COLO668 (cell line): ENCODE data around the gene PTPRH.
A peak's percentile ranks its signal among the peaks of the same experiment; 100 is the strongest.
"Not testable (repeated sequence)": the region's sequence is repeated elsewhere in the genome, so short reads cannot be mapped to it uniquely, and the experiment has no call there.

Experiments used
- DNase-seq: peaks from one replicate; lab custom pipeline; 2025; ENCODE audit not compliant: unreplicated experiment; lab: John Stamatoyannopoulos, UW

Gene PTPRH

DNA sequence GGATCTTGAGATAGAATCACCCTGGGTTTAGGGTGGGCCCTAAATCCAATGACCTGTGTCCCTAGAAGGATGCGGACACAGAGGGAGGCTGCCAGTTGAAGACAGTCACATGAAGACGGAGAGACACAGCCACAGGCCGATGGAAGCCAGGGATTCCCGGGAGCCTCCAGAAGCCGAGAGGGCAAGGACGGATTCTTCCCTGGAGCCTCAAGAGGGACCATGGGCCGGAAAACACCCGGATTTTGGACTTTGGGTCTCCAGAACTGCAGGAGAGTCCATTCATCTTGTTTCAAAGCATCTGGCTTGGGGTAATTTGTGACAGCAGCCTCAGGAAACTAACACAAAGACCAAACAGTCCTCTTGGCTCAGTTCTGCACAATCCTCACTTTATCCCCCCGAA lies 17.0 kb upstream of the PTPRH start:
- no peak for DNase-seq

DNA sequence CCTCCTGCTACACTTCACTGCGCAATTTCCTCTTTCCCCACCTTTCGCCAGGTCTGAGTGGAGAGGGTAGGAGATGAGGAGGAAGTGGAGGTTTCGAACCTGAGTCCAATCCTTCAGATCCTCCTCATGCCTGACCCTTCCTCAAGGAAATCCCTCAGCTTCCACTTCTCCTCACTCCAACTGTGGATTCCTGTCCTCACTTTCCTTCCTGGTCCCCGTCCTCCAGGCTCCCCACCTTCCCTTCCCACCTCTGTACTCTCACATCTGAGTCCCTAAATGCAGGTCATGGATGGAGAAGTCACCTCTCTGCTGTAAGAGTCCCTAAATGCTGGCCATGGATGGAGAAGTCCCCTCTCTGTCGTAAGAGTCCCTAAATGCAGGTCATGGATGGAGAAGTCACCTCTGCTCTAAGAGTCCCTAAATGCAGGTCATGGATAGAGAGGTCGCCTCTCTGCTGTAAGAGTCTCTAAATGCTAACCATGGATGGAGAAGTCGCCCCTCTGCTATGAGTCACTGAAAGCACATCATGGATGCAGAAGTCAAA lies 16.2 kb upstream of the PTPRH start:
- DNase-seq: no peak

DNA sequence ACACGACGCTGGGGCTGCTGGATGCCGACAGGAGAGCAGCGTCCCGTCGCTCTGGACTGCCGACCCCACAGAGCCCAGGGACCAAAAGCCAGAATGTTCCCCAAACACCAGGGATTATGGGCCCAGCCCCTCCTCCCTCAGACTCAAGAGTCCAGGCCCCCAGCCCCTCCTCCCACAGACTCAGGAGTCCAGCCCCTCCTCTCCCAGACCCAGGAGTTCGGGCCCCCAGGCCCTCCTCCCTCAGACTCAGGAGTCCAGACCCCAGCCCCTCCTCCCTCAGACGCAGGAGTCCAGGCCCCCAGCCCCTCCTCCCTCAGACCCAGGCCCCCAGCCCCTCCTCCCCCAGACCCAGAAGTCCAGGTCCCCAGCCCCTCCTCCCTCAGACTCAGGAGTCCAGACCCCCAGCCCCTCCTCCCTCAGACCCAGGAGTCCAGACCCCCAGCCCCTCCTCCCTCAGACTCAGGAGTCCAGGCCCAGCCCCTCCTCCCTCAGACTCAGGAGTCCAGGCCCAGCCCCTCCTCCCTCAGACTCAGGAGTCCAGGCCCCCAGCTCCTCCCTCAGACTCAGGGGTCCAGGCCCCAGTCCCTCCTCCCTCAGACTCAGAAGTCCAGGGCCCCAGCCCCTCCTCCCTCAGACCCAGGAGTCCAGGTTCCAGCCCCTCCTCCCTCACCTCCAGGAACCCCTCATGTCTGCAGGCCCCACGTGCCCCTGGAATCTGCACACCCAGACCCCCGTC lies 15.5 kb upstream of the PTPRH start:
- not testable (repeated sequence) for DNase-seq

DNA sequence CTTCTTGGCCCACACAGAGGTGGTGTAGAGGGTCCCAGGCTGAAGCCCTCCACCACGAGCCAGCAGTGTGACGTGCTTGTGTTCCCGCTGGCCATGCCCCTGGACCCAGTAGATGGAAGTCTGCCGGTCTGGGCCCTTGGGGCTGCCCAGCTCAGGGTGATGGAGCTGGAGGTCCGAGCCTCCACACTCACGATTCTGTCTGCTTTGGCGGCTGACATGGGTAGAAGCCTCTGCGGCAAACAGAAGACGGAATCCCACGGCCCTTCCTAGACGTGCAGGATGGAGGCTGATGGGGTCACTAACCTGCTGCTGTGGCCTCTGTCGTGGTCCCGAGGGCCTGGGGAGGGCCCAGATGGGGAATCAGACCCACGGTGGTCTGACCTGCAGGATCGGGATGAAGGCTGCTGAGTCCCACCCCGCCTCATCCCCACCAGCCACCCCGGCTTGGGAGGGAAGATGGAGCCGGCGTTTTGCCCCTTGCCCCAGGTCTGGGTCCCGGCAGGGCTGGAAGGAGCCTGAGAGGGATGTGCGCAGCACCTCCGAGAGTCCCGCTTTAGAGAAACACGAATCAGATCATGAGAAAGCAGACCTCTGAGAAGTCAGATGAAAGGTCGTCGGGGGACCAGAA lies 14.9 kb upstream of the PTPRH start:
- no peak for DNase-seq

DNA sequence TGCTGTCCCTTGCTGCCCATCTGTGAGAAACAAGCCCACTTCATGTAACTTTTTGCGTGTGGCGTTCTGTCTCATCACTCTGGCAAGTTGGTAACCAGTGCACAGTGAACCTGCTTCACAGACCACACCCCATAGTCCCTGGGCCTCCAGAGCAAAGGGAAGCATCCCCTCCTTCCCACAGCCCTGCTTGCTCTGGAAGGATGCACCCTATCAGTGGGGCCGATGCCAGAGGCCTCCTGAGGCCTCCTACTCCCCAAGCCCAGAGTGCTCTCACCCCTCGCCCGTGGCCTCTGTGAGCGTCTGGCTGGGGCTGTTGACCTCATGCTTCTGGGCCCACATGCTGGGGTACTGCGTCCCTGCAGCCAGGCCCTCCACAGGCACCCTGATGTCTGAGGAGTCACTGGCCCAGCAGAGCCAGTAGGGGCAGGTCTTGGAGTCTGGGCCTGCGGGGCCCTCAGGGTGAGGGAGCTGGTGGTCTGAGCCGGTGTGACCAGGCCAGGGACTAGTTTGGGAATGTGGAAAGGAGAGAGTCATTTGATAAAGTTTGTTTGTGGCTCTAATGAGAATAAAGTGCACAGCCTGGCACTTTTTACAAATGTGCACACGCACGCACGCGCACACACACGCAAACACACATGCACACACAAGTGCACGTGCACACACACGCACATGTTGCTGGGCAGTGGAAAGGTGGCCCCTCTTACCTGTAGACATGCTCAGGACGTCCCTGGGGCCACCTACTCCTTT lies 14.2 kb upstream of the PTPRH start:
- DNase-seq: no peak

DNA sequence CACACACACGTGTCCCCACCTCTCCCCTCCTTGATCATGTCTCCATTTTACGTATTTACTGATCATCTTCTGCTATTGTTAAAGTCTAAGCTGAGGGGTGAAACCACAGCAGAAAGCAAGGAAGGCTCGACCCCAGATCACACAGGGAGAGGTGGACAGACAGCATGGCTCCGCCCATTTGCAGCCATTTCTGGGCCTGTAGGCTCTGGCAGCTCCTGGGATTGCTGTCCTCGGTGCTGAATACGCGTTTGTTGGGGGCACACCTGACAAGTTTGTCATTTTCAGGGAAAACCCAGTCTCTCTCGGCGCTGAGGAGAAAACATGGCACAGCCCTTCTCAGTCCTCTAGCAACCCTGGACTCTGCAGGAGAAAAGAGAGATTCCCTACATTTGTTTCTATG lies 11.2 kb upstream of the PTPRH start:
- no peak for DNase-seq

DNA sequence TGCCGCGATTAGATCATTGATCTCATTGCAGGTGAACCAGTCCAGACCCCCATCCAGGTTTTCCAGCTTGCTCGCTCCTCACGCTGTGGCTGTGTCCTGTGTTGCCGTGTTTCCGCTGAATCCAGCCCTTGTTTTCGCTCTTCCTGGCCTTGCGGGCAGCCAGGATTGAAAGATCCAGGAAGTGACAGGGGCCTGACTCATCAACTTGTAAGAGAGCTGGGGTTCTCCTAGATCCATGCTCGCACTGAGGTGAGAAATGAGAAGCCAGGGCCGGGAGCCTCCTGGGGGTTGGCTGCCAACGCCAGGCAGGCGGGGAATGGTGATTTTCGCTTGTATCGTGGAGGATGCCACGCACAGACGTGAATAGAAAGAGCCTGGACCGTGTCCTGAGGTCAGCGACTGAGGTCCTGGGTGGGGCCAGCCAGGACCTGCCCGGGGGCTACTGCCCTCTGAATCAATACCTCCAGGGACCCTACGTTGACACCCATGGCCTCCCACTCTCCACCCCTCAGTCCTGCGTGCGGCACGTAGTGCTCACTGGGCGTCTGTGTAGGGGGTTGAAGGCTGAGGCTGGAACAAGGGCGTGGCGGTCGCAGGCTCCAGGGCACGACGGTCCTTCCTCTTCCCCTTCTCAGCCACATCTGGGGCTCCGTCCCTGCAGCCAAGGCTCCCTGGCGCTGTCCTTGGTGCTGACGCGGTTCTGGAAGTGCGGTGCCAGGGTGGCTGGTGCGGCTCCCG lies 7.3 kb upstream of the PTPRH start:
- peak; percentile 94 for DNase-seq

DNA sequence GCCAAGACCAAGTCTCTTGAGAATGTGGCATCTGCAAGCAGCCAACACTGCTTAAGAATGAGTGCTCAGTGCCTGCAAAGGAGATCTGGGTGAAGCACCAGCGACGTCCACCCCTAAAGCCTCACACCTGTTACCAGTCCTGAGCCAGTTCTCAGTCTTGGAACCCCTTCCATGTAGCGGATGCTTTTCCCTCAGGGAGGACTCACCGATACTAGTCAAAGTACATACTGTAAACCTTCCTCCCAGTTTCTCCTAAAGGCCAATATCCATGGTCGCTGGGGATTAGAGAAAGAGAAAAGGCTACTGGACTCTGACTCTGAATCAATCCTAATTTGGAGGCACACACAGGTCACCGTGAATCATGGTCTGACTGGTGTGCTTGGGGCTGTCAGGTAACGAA lies 4.2 kb upstream of the PTPRH start:
- DNase-seq: no peak

DNA sequence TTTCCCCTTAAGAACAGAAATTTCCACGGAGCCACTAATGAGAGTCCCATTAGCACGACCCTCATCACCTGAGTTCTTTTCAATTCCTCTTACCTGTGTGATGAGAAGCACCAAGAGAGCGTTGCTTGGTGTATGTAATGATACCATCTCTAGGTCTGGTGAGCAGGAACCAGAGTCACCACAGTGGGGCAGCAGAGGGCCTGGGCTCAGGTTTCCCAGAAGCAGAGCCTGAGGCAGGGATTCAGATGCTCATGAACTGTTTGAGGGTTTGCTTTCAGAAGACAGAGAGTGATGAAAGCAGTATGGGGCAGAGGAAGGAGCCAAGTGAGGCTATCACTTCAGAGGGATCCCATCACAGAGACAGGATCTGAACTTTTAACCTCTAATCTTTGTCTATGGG lies 3.1 kb upstream of the PTPRH start:
- DNase-seq: peak; percentile 56

DNA sequence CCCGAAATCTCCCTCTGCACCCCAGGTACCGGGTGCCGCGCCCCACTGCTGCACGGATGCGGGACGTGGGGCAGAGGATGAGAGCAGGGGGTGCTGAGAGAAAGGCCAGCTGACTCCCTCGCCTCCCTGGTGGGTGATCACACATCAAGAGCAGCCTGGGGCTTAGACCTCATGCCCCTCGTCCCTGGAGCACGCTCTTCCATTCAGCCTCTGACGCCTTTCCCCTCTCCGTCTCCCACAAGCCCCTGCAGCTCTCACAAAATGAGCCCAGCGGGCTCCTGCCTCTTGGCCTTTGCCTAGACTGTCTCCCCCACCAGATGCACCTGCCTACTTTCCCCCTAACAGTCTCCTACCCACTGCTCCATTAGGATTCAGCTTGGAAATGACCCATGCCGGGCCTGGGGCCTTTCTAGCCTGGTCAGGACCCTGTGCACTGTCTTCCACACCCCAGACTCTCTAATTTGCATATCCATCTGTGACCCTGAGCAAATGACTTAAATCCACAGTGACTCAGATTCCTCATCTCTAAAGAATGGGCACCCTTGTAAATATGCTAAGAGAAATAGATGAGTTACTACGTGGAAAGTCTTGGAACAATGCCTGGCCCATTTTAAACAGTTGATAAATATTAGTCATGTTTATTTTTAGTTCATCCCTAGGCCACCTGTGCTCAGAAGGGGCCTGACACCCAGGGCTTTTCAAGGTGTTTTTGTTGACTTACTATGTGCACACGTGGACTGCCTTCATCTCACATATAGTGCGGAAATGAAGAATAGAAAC lies 582 bp upstream of the PTPRH start:
- peak; percentile 74 for DNase-seq

DNA sequence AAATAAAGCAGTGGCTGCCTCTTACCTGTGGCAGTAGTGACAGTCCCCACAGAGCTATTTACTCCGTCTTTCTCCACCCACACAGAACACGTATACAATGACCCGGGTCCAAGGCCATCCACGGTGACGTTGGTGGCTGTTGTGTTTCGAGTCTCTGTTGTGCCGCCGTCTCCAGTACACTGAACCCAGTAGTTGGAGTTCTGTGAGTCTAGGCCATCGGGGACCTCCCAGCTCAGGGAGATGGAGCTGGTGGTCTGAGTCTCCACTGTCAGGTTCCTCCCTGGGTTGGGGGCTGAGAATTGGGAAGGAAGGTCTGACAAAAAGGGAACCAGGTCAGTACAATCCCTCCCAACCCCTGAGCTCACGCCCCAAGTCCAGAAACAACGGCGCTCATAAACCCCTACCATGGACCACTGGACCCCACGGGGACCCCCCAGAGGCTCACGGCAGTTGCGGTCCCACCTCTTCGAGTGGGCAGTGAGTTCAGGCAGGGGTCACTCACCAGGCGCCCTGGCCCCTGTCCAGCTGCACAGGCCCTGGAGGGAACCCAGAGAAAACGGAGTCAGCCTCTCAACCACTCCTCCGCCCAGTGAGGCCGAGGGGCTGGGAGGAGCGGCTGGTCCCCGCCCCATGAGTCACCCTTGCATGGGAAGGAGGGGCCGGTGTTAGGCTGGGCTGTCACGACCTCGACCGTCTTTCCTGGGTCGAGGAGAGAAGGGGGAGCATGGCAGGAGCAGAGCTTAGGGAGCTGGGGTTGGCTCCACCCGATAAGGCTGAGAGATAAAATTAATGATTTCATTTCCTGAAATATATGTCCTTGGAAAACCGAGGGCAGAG lies 2.4 kb downstream of the PTPRH start:
- DNase-seq: peak; percentile 88

DNA sequence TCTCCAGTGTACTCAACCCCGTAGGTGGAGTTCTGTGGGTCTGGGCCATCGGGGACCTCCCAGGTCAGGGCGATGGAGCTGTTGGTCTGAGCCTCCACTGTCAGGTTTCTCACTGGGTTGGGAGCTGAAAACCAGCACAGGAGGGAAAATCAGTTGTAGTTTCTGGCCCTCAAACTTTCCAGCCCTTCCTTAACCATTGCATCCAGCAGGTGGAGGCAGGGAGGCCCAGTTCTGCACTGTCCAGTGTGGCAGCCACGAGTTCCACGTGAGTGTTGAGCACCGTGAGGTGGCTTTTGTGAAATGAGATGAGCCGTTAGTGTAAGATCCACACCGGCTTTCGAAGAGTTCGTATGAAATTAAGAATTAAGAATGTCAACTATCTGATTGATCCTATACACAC lies 7.1 kb downstream of the PTPRH start:
- not testable (repeated sequence) for DNase-seq

DNA sequence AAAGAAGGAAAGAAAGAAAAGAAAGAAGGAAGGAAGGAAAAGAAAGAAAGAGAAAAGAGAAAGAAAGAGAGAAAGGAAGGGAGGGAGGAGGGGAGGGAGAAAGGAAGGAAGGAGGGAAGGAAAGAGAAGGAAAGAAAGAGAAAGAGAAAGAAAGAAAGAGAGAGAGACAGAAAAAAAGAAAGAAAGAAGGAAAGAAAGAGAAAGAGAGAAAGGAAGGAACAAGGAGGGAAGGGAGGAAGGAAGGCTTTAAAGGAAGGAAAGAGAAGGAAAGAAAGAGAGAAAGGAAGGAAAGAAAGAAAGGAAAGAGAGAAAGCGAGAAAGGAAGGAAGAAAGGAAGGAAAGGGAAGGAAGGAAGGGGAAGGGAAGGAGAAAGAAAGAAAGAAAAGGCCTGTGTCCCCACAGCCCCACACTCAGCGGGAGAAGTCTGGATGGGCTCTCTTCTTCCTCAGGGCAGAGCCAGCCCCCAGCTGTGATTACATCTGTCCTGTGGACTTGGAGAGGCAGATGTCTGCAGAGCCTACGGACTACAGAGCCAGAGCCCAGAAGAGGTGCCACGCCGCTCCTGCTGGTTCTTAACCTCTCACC lies 9.6 kb downstream of the PTPRH start:
- no peak for DNase-seq

DNA sequence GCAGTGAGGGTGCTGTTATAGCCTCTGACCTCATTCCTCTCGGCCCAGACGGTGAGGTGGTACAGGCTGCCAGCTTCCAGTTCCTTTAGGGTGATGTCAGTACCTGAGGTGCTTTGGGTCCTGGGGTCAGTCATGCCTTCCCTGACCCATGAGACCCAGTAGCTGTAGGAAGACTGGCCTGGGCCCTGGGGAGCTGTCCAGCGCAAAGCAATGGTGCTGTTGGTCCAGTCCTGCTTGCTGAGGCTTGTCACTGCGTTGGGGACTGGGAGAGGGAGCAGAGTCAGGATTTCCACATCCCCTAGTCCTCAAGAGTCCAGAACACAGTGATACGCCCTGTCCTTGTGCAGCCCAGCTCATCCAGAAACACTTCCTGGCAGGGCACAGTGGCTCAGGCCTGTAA lies 10.7 kb downstream of the PTPRH start:
- DNase-seq: no peak

DNA sequence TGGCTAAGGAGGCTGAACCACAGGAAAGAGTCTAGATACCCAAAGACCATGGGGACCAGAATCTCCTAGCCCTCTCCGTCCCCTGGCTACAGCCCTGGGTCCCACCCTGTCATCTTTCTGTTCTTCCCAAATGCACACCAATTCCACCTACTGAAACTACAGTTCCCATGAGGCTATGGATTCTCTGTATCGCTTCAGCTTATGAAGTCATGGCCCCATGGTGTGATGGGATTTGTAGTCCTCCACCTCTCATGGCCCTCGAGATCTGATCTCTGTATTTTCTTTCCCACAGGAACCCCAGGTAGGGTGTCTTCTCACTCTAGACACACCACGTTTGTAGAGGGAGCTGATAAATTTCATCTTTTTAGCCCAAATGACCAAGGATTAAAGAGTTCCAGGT lies 11.8 kb downstream of the PTPRH start:
- DNase-seq: peak; percentile 4

DNA sequence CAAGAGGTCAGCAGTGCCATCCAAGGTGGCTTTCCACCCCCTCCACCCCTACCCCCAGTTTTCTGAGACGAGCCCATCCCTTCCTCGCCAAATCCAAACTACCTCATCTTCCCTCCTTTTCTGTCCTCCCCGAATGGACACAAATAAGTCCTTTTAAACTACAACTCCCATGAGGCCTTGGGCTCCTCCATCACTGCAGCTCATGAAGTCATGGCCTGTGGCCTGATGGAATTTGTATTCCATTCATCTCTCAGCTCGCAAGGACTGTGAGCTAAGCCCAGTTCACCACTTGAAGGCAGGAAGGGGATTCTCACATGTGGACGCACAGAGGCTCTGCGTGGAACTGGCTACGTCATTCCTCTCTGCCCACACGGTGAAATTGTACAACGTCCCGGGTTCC lies 12.5 kb downstream of the PTPRH start:
- DNase-seq: no peak

DNA sequence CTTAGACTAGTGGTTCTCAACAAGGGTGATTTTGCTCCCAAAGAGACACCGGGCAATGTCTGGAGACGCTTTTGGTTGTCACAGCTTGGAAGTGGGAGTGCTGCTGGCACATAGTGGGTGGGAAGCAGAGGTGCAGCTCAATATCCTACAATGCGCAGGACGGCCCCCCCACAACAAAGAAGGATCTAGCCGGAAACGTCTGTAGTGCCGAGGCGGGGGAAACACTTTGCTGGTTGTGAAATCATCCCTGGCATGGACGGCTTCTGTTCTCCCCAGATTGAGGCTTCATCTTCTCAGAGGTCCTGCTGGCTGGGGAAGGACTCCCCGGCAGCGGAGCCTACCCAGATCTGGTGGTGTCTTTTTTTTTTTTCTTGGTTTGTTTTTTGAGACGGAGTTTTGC lies 15.8 kb downstream of the PTPRH start:
- DNase-seq: no peak

DNA sequence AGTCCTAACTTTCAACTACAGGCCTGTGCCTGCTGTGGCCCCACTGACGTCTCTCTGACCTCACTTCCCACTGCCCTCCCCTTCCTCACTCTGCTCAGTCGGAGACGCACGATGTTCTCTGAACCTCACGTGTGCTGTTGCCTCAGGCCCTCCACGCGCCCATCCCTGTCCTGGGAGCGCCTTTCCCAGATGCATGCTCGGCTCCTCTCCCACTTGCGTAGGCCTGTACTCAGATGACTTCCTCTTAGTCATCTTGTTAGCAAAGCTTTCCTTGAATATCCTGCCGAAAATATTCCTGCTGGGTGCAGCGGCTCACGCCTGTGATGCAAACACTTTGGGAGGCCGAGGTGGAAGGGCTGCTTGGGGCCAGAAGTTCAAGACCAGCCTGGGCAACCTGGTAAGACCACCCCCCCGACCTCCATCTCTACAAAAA lies 19.9 kb downstream of the PTPRH start:
- no peak for DNase-seq

DNA sequence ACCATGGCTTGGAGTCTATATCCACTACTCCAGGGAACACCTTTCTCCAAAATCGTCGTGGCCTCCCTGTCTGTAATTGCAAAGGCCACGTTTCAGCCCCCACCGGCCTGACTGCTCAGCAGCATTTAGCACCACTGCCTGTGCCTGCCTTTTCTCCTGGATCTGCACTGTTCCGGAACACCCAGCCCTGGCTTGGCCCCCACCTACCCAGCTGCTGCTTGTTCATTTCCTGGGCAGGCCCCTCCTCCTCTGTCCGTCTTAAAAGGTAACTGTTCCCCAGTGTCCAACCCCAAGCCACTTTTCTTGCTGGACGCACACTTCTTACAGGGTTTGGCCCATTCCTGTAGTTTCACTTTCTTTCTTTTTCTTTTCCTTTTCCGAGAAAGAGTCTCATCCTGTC lies 20.7 kb downstream of the PTPRH start:
- no peak for DNase-seq
